HCT116 (cell line): ENCODE data around the gene SLC9A9. TPM values are rescaled to one million over a fixed set of nuclear protein-coding genes. Genes with fewer than 3 reads are reported as not detected.

Source experiments
- ATAC-seq: fragments of 200-7000 bp; cut with Tn5 transposase; 2 replicates; pipeline ENCODE4 v1.9.1; 2020; ENCODE audit warnings: mild to moderate bottlenecking, moderate library complexity
- BruUV-seq: library from RNA; stranded (reverse); fragments of 400-500 nt; replicated peaks from 2 replicates; lab custom pipeline; 2021; lab: Mats Ljungman, UMichigan
- CTCF ChIA-PET: fragments of 300-600 bp; sonication (Branson Sonifier 250); formaldehyde crosslinking; loops from one replicate; lab custom pipeline; 2021; ENCODE audit warnings: antibody characterized with exemption; lab: Charles Lee
- POLR2A ChIA-PET: fragments of 300-600, 350-600 bp; sonication (Branson Sonifier 250); formaldehyde crosslinking; loops from one replicate; lab custom pipeline; 2021; ENCODE audit warnings: antibody characterized with exemption; lab: Charles Lee
- RAD21 ChIA-PET, 2 experiments: fragments of 300-600 bp; sonication (Branson Sonifier 250); formaldehyde crosslinking; loops; one replicate each; lab custom pipeline; 2023; ENCODE audit warnings: low total read pairs in 2 of 2; ENCODE audit not compliant: uncharacterized antibody in 2 of 2, unreplicated experiment in 2 of 2, low non-redundant PET in 1 of 2; lab: Charles Lee
- DNase-seq: peaks from one replicate; pipeline ENCODE4 v3.0.0-alpha.2; 2010; ENCODE audit warnings: low read depth, low spot score
- H2AFZ ChIP-seq: fragments of 200-600 bp; shearing (Covaris generic), sonication (generic); 2 replicates; pipeline ENCODE4 v1.6.1; 2017; ENCODE audit warnings: low read depth, mixed run types, mixed read lengths, antibody characterized with exemption, low read length; ENCODE audit not compliant: poor library complexity, severe bottlenecking
- H3K27ac ChIP-seq: 2 replicates; pipeline ENCODE4 v1.5.1; 2012; ENCODE audit warnings: low read depth, low read length
- H3K27me3 ChIP-seq: fragments of 200-600 bp; sonication (generic); 2 replicates; pipeline ENCODE4 v1.6.1; 2016; ENCODE audit warnings: mixed run types, low read length, mixed read lengths; ENCODE audit not compliant: insufficient read depth
- H3K36me3 ChIP-seq, 2 experiments: fragments of 200-500 bp in 1 of 2; fragments of 200-600 bp in 1 of 2; sonication (Bioruptor generic) in 1 of 2; sonication (generic) in 1 of 2; 2 replicates each; pipeline versions ENCODE4 v1.5.1 to v1.6.1; 2014 to 2016; ENCODE audit warnings: low read length in 2 of 2, inconsistent platforms in 1 of 2, mixed read lengths in 1 of 2, mixed run types in 1 of 2; ENCODE audit not compliant: insufficient read depth in 2 of 2, control insufficient read depth in 1 of 2
- H3K4me1 ChIP-seq, 2 experiments: fragments of 200-600 bp in 1 of 2; sonication (generic) in 1 of 2; 2 replicates each; pipeline versions ENCODE4 v1.5.1 to v1.6.1; 2012 to 2017; ENCODE audit warnings: low read length in 2 of 2, inconsistent platforms in 1 of 2, mild to moderate bottlenecking in 1 of 2, mixed read lengths in 1 of 2, mixed run types in 1 of 2, moderate library complexity in 1 of 2; ENCODE audit not compliant: insufficient read depth in 2 of 2, control insufficient read depth in 1 of 2
- H3K4me2 ChIP-seq: fragments of 200-600 bp; sonication (generic); 2 replicates; pipeline ENCODE4 v1.6.1; 2017; ENCODE audit warnings: mixed run types, low read length, mixed read lengths
- H3K4me3 ChIP-seq, 2 experiments: fragments of 200-600 bp in 1 of 2; sonication (generic) in 1 of 2; replicated peaks in 1 of 2; 2 replicates each; pipeline ENCODE4 v1.5.1; 2011 to 2016; ENCODE audit warnings: low read length in 2 of 2, control low read depth in 1 of 2, low read depth in 1 of 2, mild to moderate bottlenecking in 1 of 2, mixed read lengths in 1 of 2, mixed run types in 1 of 2
- H3K79me2 ChIP-seq: fragments of 200-600 bp; sonication (generic); 2 replicates; pipeline ENCODE4 v1.6.1; 2017; ENCODE audit warnings: mild to moderate bottlenecking, mixed run types, low read length, moderate library complexity, mixed read lengths; ENCODE audit not compliant: insufficient read depth
- H3K9ac ChIP-seq: fragments of 200-600 bp; sonication (generic); 2 replicates; pipeline ENCODE4 v1.6.1; 2016; ENCODE audit warnings: low read length, mixed read lengths
- H3K9me2 ChIP-seq: fragments of 200-600 bp; sonication (generic), shearing (Covaris generic); 2 replicates; pipeline ENCODE4 v1.6.1; 2017; ENCODE audit warnings: mixed run types, mild to moderate bottlenecking, moderate library complexity; ENCODE audit not compliant: insufficient read depth
- H3K9me3 ChIP-seq, 2 experiments: fragments of 200-500 bp in 1 of 2; fragments of 200-600 bp in 1 of 2; sonication (Bioruptor generic) in 1 of 2; sonication (generic) in 1 of 2; 2 replicates each; pipeline ENCODE4 v1.6.1; 2014 to 2017; ENCODE audit warnings: low read length in 2 of 2, mixed read lengths in 2 of 2, inconsistent platforms in 1 of 2, low read depth in 1 of 2, mild to moderate bottlenecking in 1 of 2, mixed run types in 1 of 2, moderate library complexity in 1 of 2; ENCODE audit not compliant: control insufficient read depth in 1 of 2, insufficient read depth in 1 of 2
- H4K20me1 ChIP-seq: fragments of 200-600 bp; sonication (generic), shearing (Covaris generic); 2 replicates; pipeline ENCODE4 v1.6.1; 2017; ENCODE audit warnings: mixed run types, mild to moderate bottlenecking, moderate library complexity; ENCODE audit not compliant: insufficient read depth
- CBX3 ChIP-seq: IDR thresholded peaks from 2 replicates; pipeline ENCODE4 v1.6.1; 2012; ENCODE audit warnings: low read depth
- CEBPB ChIP-seq: IDR thresholded peaks from 2 replicates; pipeline ENCODE4 v1.6.1; 2012; ENCODE audit warnings: low read depth
- ELF1 ChIP-seq: IDR thresholded peaks from 2 replicates; pipeline ENCODE4 v1.6.1; 2012; ENCODE audit warnings: low read depth, borderline replicate concordance
- EZH2 ChIP-seq: fragments of 200-600 bp; sonication (generic); IDR thresholded peaks from 2 replicates; pipeline ENCODE4 v1.6.1; 2017; ENCODE audit warnings: antibody characterized with exemption, mixed run types
- JUND ChIP-seq: IDR thresholded peaks from 2 replicates; pipeline ENCODE4 v1.6.1; 2012
- POLR2A ChIP-seq: IDR thresholded peaks from 2 replicates; pipeline ENCODE4 v1.7.0; 2011; ENCODE audit warnings: borderline replicate concordance; ENCODE audit not compliant: insufficient read depth, insufficient read length; ENCODE audit errors: extremely low read depth
- POLR2AphosphoS5 ChIP-seq: IDR thresholded peaks from 2 replicates; pipeline ENCODE4 v1.6.1; 2011; ENCODE audit warnings: mild to moderate bottlenecking, low read depth, low read length, moderate library complexity
- RAD21 ChIP-seq: IDR thresholded peaks from 2 replicates; pipeline ENCODE4 v1.6.1; 2012; ENCODE audit warnings: low read depth, mild to moderate bottlenecking
- SIN3A ChIP-seq: IDR thresholded peaks from 2 replicates; pipeline ENCODE4 v1.6.1; 2012; ENCODE audit warnings: low read depth
- SP1 ChIP-seq: IDR thresholded peaks from 2 replicates; pipeline ENCODE4 v1.6.1; 2012; ENCODE audit warnings: low read depth
- SRF ChIP-seq: IDR thresholded peaks from 2 replicates; pipeline ENCODE4 v1.6.1; 2012; ENCODE audit warnings: low read depth
- YY1 ChIP-seq: IDR thresholded peaks from 2 replicates; pipeline ENCODE4 v1.6.1; 2011; ENCODE audit warnings: low read length, low read depth, moderate library complexity, mild to moderate bottlenecking; ENCODE audit not compliant: insufficient replicate concordance; ENCODE audit errors: extremely low read depth
- ZBTB33 ChIP-seq: IDR thresholded peaks from 2 replicates; pipeline ENCODE4 v1.6.1; 2011; ENCODE audit warnings: mild to moderate bottlenecking, low read length, moderate library complexity; ENCODE audit not compliant: insufficient replicate concordance; ENCODE audit errors: extremely low read depth
- intact Hi-C: fragments of 100-400 bp; cut with micrococcal nuclease; formaldehyde crosslinking; loops from 2 replicates; pipeline ENCODE4 v1.10.0; 2022
- total RNA-seq: library from RNA; stranded (reverse); gene quantifications from one replicate; pipeline ENCODE4 v1.2.1, GENCODE V29; 2021; ENCODE audit not compliant: unreplicated experiment
- TF ChIP-seq, protein P1 (sequence below): IDR thresholded peaks from 2 replicates; pipeline ENCODE4 v1.6.1; 2012
- TF ChIP-seq, protein P2 (sequence below): IDR thresholded peaks from 2 replicates; pipeline ENCODE4 v1.6.1; 2012
- TF ChIP-seq, protein P3 (sequence below): IDR thresholded peaks from 2 replicates; pipeline ENCODE4 v1.6.1; 2012; ENCODE audit warnings: low read depth

The SLC9A9 gene
- total RNA-seq, 1 experiment from 2014 or later, result 0.20 TPM

DNA sequence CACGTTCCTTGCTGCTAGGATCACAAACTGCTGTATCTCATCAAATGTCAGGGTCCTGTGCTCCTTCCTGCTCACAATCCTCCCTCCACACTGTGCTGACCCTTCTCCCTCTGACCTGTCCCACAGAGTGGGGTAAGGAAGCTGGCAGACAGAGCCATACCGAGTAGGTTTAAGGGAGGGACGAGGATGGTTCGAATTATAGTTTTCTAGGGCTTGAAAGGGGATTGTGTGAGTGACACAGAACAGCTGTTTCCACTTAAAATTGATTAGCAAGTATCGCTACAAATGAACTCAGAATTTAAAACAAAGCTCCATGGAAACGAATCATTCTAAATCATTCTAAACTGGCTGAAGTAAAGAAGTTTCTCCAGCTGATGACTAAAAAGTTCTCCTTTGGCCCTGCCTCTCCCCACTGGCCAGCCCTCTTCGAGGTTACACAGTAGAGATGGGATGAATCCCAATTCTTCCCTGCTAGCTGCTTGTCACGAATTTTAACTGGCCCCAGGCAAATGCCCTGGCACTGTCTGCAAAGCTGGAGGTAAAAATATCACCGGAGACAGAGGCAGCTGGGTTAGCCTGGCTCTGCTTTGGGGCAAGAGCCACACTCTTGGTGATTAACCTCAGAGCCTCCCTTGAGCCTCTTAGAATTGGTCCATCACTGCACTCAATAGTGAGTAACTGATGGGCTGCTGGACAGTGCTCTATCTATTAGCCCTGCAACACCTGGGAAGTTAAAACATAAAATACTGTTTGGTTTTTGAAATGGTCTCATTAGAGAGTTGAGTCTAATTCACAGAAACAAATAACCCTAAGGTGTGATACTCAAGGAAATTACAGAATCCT is 533.8 kb downstream of the SLC9A9 start:
- H3K4me1 ChIP-seq, result no peaks in the 10 kb centered on the region
- H3K9ac ChIP-seq, result no peak overlapping the region
- no TSS peak for BruUV-seq
- H3K4me3 ChIP-seq, result no peak overlapping the region
- H3K4me2 ChIP-seq, result no peak overlapping the region
- H3K36me3 ChIP-seq, result no peaks in the 10 kb centered on the region
- H3K79me2 ChIP-seq, result no peaks in the 10 kb centered on the region
- H3K27me3 ChIP-seq, result peaks cover 7% of the 10 kb centered on the region; the same call in 1 of the 2 replicates
- H3K9me2 ChIP-seq, result no peaks in the 10 kb centered on the region
- ATAC-seq (no peak), DNase-seq (no peak)
- RAD21 ChIA-PET, result no interaction called here
- H3K27ac ChIP-seq, result no peak overlapping the region
- intact Hi-C loops, result no loop called here
- H2AFZ ChIP-seq, result no peak overlapping the region
- no peaks in the 10 kb centered on the region for H4K20me1 ChIP-seq
- CTCF ChIA-PET, result no interaction called here
- H3K9me3 ChIP-seq, result no peaks in the 10 kb centered on the region
- TF ChIP-seq YY1 (no peak), POLR2AphosphoS5 (no peak), ELF1 (no peak), CBX3 (no peak), JUND (no peak), EZH2 (no peak), SP1 (no peak)
- TF ChIP-seq, protein P1, sequence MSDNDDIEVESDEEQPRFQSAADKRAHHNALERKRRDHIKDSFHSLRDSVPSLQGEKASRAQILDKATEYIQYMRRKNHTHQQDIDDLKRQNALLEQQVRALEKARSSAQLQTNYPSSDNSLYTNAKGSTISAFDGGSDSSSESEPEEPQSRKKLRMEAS, result no peak
- POLR2A ChIA-PET, result no interaction called here

DNA sequence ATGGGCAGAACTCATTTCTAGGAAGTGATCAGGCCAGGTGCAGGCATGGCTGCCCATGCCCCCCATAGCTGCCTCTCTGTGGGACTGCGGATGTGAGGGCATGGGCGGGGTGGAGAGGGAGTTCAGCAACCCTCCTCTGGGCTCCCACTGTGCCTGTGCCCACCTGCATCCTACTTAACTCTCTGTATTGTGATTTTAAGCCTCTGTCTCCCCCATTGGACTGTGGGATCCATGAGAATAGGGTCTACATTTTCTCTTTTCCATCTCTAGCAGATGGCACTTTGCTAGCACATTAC is 534.4 kb downstream of the SLC9A9 start:
- no TSS peak for BruUV-seq
- DNase-seq (no peak), ATAC-seq (no peak)
- Histone ChIP-seq H3K9me3 (no peaks in the 10 kb centered on the region), H3K36me3 (no peaks in the 10 kb centered on the region), H2AFZ (no peak overlapping the region), H3K79me2 (no peaks in the 10 kb centered on the region), H3K27me3 (peaks cover 7% of the 10 kb centered on the region; the same call in 1 of the 2 replicates), H3K9me2 (no peaks in the 10 kb centered on the region), H3K4me3 (no peak overlapping the region), H3K4me2 (no peak overlapping the region), H3K9ac (no peak overlapping the region), H3K27ac (no peak overlapping the region), H3K4me1 (no peaks in the 10 kb centered on the region), H4K20me1 (no peaks in the 10 kb centered on the region)
- ChIA-PET POLR2A (no interaction called here), RAD21 (no interaction called here), CTCF (no interaction called here)
- intact Hi-C loops, result no loop called here
- TF ChIP-seq, protein P2, sequence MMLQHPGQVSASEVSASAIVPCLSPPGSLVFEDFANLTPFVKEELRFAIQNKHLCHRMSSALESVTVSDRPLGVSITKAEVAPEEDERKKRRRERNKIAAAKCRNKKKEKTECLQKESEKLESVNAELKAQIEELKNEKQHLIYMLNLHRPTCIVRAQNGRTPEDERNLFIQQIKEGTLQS, result no peak
- TF ChIP-seq POLR2A (no peak), CEBPB (no peak), SRF (no peak), ZBTB33 (no peak), SIN3A (no peak), RAD21 (no peak)
- TF ChIP-seq, protein P1, result no peak
- TF ChIP-seq, protein P3, sequence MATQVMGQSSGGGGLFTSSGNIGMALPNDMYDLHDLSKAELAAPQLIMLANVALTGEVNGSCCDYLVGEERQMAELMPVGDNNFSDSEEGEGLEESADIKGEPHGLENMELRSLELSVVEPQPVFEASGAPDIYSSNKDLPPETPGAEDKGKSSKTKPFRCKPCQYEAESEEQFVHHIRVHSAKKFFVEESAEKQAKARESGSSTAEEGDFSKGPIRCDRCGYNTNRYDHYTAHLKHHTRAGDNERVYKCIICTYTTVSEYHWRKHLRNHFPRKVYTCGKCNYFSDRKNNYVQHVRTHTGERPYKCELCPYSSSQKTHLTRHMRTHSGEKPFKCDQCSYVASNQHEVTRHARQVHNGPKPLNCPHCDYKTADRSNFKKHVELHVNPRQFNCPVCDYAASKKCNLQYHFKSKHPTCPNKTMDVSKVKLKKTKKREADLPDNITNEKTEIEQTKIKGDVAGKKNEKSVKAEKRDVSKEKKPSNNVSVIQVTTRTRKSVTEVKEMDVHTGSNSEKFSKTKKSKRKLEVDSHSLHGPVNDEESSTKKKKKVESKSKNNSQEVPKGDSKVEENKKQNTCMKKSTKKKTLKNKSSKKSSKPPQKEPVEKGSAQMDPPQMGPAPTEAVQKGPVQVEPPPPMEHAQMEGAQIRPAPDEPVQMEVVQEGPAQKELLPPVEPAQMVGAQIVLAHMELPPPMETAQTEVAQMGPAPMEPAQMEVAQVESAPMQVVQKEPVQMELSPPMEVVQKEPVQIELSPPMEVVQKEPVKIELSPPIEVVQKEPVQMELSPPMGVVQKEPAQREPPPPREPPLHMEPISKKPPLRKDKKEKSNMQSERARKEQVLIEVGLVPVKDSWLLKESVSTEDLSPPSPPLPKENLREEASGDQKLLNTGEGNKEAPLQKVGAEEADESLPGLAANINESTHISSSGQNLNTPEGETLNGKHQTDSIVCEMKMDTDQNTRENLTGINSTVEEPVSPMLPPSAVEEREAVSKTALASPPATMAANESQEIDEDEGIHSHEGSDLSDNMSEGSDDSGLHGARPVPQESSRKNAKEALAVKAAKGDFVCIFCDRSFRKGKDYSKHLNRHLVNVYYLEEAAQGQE, result no peak
